SK-N-SH (cell line): ENCODE results near the gene TBC1D9B. TPM values are rescaled to one million over a fixed set of nuclear protein-coding genes. Genes with fewer than 3 reads are reported as not detected.

Source experiments
- CTCF ChIA-PET: fragments of 300-600, 350-600 bp; formaldehyde crosslinking; extraction: SDS; loops from one replicate; lab custom pipeline; 2021; lab: Yijun Ruan, JAX
- POLR2A ChIA-PET: fragments of 350-600 bp; sonication (Branson Sonifier 250); formaldehyde crosslinking; extraction: SDS; loops from one replicate; lab custom pipeline; 2020; ENCODE audit warnings: antibody characterized with exemption, inconsistent platforms; lab: Yijun Ruan, JAX
- DNase-seq: peaks from one replicate; pipeline ENCODE4 v3.0.0; 2012
- H2AFZ ChIP-seq: fragments of 200-600 bp; sonication (generic); 2 replicates; pipeline ENCODE4 v1.8.1; 2016; ENCODE audit warnings: antibody characterized with exemption, mild to moderate bottlenecking, low read depth
- H3F3A ChIP-seq: fragments of 200-600 bp; sonication (generic); replicated peaks from 2 replicates; pipeline ENCODE3; 2016; ENCODE audit warnings: antibody characterized with exemption, mild to moderate bottlenecking; ENCODE audit not compliant: insufficient read depth
- H3K27ac ChIP-seq, 2 experiments: fragments of 200-500 bp in 1 of 2; fragments of 200-600 bp in 1 of 2; sonication (Bioruptor generic) in 1 of 2; sonication (generic), shearing (Covaris generic) in 1 of 2; 2 replicates each; pipeline versions ENCODE4 v1.5.1 to v1.6.1; 2014 to 2016; ENCODE audit warnings: low read depth in 2 of 2, inconsistent platforms in 1 of 2, low read length in 1 of 2, mild to moderate bottlenecking in 1 of 2, mixed read lengths in 1 of 2
- H3K27me3 ChIP-seq: fragments of 200-600 bp; sonication (generic), shearing (Covaris generic); 2 replicates; pipeline ENCODE4 v1.6.1; 2016; ENCODE audit warnings: mixed run types; ENCODE audit not compliant: insufficient read depth
- H3K36me3 ChIP-seq, 2 experiments: fragments of 200-500 bp in 1 of 2; fragments of 200-600 bp in 1 of 2; sonication (Bioruptor generic) in 1 of 2; sonication (generic) in 1 of 2; replicated peaks in 1 of 2; 2 replicates each; pipeline versions ENCODE3 to v1.5.1; 2014 to 2016; ENCODE audit warnings: low read length in 1 of 2, mild to moderate bottlenecking in 1 of 2; ENCODE audit not compliant: insufficient read depth in 2 of 2, control insufficient read depth in 1 of 2
- H3K4me1 ChIP-seq, 2 experiments: fragments of 200-500 bp in 1 of 2; fragments of 200-600 bp in 1 of 2; sonication (Bioruptor generic) in 1 of 2; sonication (generic), shearing (Covaris generic) in 1 of 2; 2 replicates each; pipeline versions ENCODE4 v1.5.1 to v1.6.1; 2014 to 2016; ENCODE audit warnings: low read depth in 1 of 2, low read length in 1 of 2, mixed run types in 1 of 2; ENCODE audit not compliant: insufficient read depth in 2 of 2, control insufficient read depth in 1 of 2
- H3K4me2 ChIP-seq: fragments of 200-600 bp; sonication (generic), shearing (Covaris generic); 2 replicates; pipeline ENCODE4 v1.6.1; 2017; ENCODE audit warnings: mixed run types
- H3K4me3 ChIP-seq, 2 experiments: fragments of 200-500 bp in 1 of 2; fragments of 200-600 bp in 1 of 2; sonication (Bioruptor generic) in 1 of 2; sonication (generic), shearing (Covaris generic) in 1 of 2; 2 replicates each; pipeline versions ENCODE4 v1.5.1 to v1.8.1; 2014 to 2016; ENCODE audit warnings: low read depth in 2 of 2, inconsistent platforms in 1 of 2, low read length in 1 of 2, mild to moderate bottlenecking in 1 of 2, mixed read lengths in 1 of 2, moderate library complexity in 1 of 2
- H3K79me2 ChIP-seq: fragments of 200-600 bp; sonication (generic); 2 replicates; pipeline ENCODE4 v1.8.1; 2017; ENCODE audit warnings: mild to moderate bottlenecking; ENCODE audit not compliant: insufficient read depth
- H3K9ac ChIP-seq: fragments of 200-600 bp; sonication (generic); 2 replicates; pipeline ENCODE4 v1.6.1; 2017; ENCODE audit warnings: mixed run types
- H3K9me2 ChIP-seq: fragments of 200-600 bp; sonication (generic); 2 replicates; pipeline ENCODE4 v1.6.1; 2017; ENCODE audit warnings: mixed run types
- H3K9me3 ChIP-seq: fragments of 200-600 bp; sonication (generic); 2 replicates; pipeline ENCODE4 v1.6.1; 2017; ENCODE audit warnings: mixed run types, mild to moderate bottlenecking, moderate library complexity
- H4K20me1 ChIP-seq: fragments of 200-600 bp; sonication (generic); 2 replicates; pipeline ENCODE4 v1.6.1; 2017; ENCODE audit warnings: mild to moderate bottlenecking, mixed run types; ENCODE audit not compliant: insufficient read depth
- GABPA ChIP-seq: IDR thresholded peaks from 2 replicates; pipeline ENCODE4 v1.4.0; 2012; ENCODE audit warnings: low read depth, mild to moderate bottlenecking
- MEF2A ChIP-seq: IDR thresholded peaks from 2 replicates; pipeline ENCODE4 v1.4.0; 2012; ENCODE audit warnings: low read depth, borderline replicate concordance
- NRF1 ChIP-seq: IDR thresholded peaks from 2 replicates; pipeline ENCODE4 v1.6.1; 2012; ENCODE audit warnings: low read depth, mild to moderate bottlenecking, low read length
- POLR2AphosphoS5 ChIP-seq: IDR thresholded peaks from 2 replicates; pipeline ENCODE4 v1.6.1; 2012; ENCODE audit warnings: low read depth, low read length
- RXRA ChIP-seq: IDR thresholded peaks from 2 replicates; pipeline ENCODE4 v1.4.0; 2012; ENCODE audit warnings: low read depth, mild to moderate bottlenecking, borderline replicate concordance
- SIN3A ChIP-seq: IDR thresholded peaks from 2 replicates; pipeline ENCODE4 v1.6.1; 2012; ENCODE audit warnings: low read depth, mild to moderate bottlenecking, low read length, moderate library complexity, borderline replicate concordance
- TCF12 ChIP-seq: IDR thresholded peaks from 2 replicates; pipeline ENCODE4 v1.4.0; 2012
- WGBS: methylation state at CpG from one replicate; pipeline ENCODE4 v1.1.6; 2017; ENCODE audit warnings: low lambda C conversion rate; 5-methylcytosine and 5-hydroxymethylcytosine counted together
- polyA plus RNA-seq, 3 experiments: library from polyadenylated mRNA; depleted of rRNA; stranded (reverse); fragments of >200 nt; gene quantifications; 2 replicates each; pipeline ENCODE4 v1.2.3, GENCODE V29; 2012
- TF ChIP-seq, protein P1 (sequence below): fragments of 200-600 bp; sonication (generic); IDR thresholded peaks from 2 replicates; pipeline ENCODE4 v1.6.1; 2017; ENCODE audit warnings: antibody characterized with exemption, mild to moderate bottlenecking, moderate library complexity
- TF ChIP-seq, protein P2 (sequence below): IDR thresholded peaks from 2 replicates; pipeline ENCODE4 v1.4.0; 2012; ENCODE audit warnings: low read depth, borderline replicate concordance
- TF ChIP-seq, protein P3 (sequence below): IDR thresholded peaks from 2 replicates; pipeline ENCODE4 v1.4.0; 2012; ENCODE audit warnings: low read depth, borderline replicate concordance
- TF ChIP-seq, protein P4 (sequence below): IDR thresholded peaks from 2 replicates; pipeline ENCODE4; 2012

Gene TBC1D9B
- polyA plus RNA-seq, 1 of the 3 experiments (the other 2 are of a cell fraction), result 75.6 TPM

DNA sequence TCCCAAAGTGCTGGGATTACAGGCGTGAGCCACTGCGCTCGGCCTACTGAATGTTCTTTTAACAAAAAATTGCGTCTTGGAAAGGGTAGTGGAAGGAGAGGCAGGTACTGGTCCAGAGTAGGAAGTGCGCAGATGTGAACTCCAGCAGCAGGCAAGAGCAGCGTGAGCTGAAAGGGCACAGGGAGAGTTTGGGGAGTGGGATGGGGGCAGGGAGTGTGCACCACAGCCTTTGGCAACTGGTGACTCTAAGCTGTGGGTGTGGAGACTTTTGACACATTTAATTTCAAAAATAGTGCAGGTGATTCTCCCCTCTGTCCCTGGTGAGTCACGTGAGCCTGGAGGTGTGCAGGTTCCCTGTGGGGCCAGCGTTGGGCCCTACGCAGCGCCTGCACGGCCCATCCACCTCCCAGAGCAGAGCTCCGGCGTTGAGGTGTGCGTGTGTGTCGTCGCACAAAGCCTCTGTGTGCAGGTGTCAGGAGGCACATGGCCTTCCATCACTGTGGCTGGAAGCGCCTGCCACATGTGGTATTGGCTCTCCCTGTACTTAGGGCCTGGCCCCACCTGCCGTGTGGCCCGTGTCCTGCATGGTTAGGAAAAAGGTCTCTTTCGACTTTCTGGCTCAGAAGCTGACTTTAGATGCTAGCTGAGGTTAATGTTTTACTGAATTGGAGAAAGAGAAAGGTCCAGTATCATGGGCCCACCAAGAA, 75.5 kb downstream of the TBC1D9B start (continued):
- TF ChIP-seq, protein P1, sequence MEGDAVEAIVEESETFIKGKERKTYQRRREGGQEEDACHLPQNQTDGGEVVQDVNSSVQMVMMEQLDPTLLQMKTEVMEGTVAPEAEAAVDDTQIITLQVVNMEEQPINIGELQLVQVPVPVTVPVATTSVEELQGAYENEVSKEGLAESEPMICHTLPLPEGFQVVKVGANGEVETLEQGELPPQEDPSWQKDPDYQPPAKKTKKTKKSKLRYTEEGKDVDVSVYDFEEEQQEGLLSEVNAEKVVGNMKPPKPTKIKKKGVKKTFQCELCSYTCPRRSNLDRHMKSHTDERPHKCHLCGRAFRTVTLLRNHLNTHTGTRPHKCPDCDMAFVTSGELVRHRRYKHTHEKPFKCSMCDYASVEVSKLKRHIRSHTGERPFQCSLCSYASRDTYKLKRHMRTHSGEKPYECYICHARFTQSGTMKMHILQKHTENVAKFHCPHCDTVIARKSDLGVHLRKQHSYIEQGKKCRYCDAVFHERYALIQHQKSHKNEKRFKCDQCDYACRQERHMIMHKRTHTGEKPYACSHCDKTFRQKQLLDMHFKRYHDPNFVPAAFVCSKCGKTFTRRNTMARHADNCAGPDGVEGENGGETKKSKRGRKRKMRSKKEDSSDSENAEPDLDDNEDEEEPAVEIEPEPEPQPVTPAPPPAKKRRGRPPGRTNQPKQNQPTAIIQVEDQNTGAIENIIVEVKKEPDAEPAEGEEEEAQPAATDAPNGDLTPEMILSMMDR, result no peak

DNA sequence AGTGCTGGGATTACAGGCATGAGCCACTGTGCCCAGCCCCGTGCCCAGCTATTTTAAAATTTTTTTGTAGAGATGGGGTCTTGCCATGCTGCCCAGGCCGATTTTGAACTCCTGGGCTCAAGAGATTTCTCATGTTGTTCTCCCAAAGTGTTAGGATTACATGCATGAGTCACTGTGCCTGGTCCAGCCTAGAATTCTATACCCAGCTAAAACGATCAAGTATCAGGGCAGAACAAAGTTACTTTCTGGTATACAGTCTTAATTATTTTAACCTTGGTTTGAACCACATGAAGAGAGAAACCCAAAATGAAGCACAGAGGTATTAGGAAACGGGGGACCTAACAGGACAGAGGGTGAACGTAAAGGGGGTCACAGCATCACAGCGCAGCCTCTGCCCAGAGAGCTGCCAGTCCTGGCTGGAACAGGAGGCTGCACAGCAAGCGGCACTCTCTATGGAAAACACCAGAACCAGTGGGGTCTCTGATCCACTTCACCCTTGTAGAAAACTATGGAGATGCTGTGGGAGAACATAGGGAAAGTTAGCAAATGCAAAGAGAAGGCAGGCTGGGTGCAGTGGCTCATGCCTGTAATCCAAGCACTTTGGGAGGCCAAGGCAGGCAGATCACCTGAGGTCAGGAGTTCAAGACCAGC, 76.8 kb downstream of the TBC1D9B start:
- Histone ChIP-seq H3K4me2 (no peak overlapping the region), H3K4me3 (no peak overlapping the region), H3K4me1 (no peaks in the 10 kb centered on the region), H3K27me3 (no peaks in the 10 kb centered on the region), H3K27ac (no peak overlapping the region), H3K36me3 (peaks cover 58 to 78% of the 10 kb centered on the region in 2 experiments), H3K79me2 (peaks cover 45% of the 10 kb centered on the region), H3K9me3 (no peaks in the 10 kb centered on the region), H3K9ac (no peak overlapping the region), H2AFZ (no peak overlapping the region), H3K9me2 (no peaks in the 10 kb centered on the region), H3F3A (peaks cover 33% of the 10 kb centered on the region), H4K20me1 (peaks cover 57% of the 10 kb centered on the region)
- WGBS, result 94% methylated on average over 7 of the region's 7 CpGs
- ChIA-PET POLR2A (no interaction called here), CTCF (interaction anchor here (1.0 to 1.2 kb wide), 2 partner anchors 10 to 68 kb away, joined by 3 read pairs; partner anchors contain the start of gene SQSTM1)
- DNase-seq, result no peak
- TF ChIP-seq POLR2AphosphoS5, result no peak
- no peak for TF ChIP-seq TCF12
- TF ChIP-seq, protein P2, sequence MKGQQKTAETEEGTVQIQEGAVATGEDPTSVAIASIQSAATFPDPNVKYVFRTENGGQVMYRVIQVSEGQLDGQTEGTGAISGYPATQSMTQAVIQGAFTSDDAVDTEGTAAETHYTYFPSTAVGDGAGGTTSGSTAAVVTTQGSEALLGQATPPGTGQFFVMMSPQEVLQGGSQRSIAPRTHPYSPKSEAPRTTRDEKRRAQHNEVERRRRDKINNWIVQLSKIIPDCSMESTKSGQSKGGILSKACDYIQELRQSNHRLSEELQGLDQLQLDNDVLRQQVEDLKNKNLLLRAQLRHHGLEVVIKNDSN, result no peak
- TF ChIP-seq GABPA, result no peak
- TF ChIP-seq RXRA, result no peak
- TF ChIP-seq, protein P3, sequence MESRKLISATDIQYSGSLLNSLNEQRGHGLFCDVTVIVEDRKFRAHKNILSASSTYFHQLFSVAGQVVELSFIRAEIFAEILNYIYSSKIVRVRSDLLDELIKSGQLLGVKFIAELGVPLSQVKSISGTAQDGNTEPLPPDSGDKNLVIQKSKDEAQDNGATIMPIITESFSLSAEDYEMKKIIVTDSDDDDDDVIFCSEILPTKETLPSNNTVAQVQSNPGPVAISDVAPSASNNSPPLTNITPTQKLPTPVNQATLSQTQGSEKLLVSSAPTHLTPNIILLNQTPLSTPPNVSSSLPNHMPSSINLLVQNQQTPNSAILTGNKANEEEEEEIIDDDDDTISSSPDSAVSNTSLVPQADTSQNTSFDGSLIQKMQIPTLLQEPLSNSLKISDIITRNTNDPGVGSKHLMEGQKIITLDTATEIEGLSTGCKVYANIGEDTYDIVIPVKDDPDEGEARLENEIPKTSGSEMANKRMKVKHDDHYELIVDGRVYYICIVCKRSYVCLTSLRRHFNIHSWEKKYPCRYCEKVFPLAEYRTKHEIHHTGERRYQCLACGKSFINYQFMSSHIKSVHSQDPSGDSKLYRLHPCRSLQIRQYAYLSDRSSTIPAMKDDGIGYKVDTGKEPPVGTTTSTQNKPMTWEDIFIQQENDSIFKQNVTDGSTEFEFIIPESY, result no peak
- TF ChIP-seq, protein P4, sequence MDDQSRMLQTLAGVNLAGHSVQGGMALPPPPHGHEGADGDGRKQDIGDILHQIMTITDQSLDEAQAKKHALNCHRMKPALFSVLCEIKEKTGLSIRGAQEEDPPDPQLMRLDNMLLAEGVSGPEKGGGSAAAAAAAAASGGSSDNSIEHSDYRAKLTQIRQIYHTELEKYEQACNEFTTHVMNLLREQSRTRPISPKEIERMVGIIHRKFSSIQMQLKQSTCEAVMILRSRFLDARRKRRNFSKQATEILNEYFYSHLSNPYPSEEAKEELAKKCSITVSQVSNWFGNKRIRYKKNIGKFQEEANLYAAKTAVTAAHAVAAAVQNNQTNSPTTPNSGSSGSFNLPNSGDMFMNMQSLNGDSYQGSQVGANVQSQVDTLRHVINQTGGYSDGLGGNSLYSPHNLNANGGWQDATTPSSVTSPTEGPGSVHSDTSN, result no peak
- TF ChIP-seq SIN3A, result no peak
- TF ChIP-seq MEF2A, result no peak
- TF ChIP-seq NRF1, result no peak
